ENCODE results near the gene TMEM259.

TMEM259 gene

GRCh38 chr19:976476-976875 is 44.4 kb downstream of the TMEM259 start:
- TF ChIP-seq CTCF (conservative IDR thresholded peaks at IDR 0.05; ENCODE audit: control insufficient read depth, insufficient read depth, low read depth, low read length), result no peak
- H3K4me3 ChIP-seq (ENCODE audit: control insufficient read depth, low read depth, low read length), result no peak overlapping the region
- DNase-seq (ENCODE audit: low read depth), result no peak

- no peak for TF ChIP-seq CTCF (conservative IDR thresholded peaks at IDR 0.05; ENCODE audit: control insufficient read depth, insufficient read depth, low read depth, low read length)
- DNase-seq (ENCODE audit: low read depth), result no peak
- H3K4me3 ChIP-seq (ENCODE audit: control insufficient read depth, low read depth, low read length), result no peak overlapping the region
These were observed 46.2 kb downstream of the TMEM259 start for GRCh38 chr19:974564-975257.

GRCh38 chr19:973726-974563 is 47.0 kb downstream of the TMEM259 start:
- no peak overlapping the region for H3K4me3 ChIP-seq (ENCODE audit: control insufficient read depth, low read depth, low read length)
- no peak for TF ChIP-seq CTCF (conservative IDR thresholded peaks at IDR 0.05; ENCODE audit: control insufficient read depth, insufficient read depth, low read depth, low read length)
- no peak for DNase-seq (ENCODE audit: low read depth)

- no peak for TF ChIP-seq CTCF (conservative IDR thresholded peaks at IDR 0.05; ENCODE audit: control insufficient read depth, insufficient read depth, low read depth, low read length)
- no peak for DNase-seq (ENCODE audit: low read depth)
- no peak overlapping the region for H3K4me3 ChIP-seq (ENCODE audit: control insufficient read depth, low read depth, low read length)
These were observed 48.6 kb downstream of the TMEM259 start for GRCh38 chr19:972281-972680.

- TF ChIP-seq CTCF (conservative IDR thresholded peaks at IDR 0.05; ENCODE audit: control insufficient read depth, insufficient read depth, low read depth, low read length), result no peak
- DNase-seq (ENCODE audit: low read depth), result no peak
- H3K4me3 ChIP-seq (ENCODE audit: control insufficient read depth, low read depth, low read length), result no peak overlapping the region
These were observed 49.1 kb downstream of the TMEM259 start for GRCh38 chr19:971795-972194.

- DNase-seq (ENCODE audit: low read depth), result no peak
- peak; percentile 44 for TF ChIP-seq CTCF (conservative IDR thresholded peaks at IDR 0.05; ENCODE audit: control insufficient read depth, insufficient read depth, low read depth, low read length)
- H3K4me3 ChIP-seq (ENCODE audit: control insufficient read depth, low read depth, low read length), result no peak overlapping the region
These were observed 50.2 kb downstream of the TMEM259 start for GRCh38 chr19:970695-971094.

Data from fibroblast of mammary gland (primary cell).